ENCODE data around the gene SIPA1.

SIPA1 gene

DNA sequence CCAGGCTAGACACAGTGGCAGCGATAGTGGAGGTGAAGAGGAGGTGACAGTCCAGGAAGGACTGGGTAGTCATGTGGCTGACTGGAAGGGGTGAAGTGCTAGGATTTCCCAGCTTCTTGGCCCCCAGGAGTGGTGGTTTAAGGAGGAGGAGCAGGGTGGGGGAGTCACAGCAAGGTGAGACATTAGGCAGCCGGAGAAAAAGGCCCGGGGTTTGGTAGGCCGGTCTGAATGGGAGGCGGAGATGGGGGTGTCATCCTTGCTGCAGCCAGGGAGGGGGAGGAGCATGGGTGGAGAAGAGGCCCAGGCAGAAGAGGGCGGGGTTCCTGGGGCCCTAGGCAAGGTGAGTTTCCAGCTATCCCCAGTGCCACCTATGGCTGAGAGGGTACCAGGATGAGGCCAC is 6.1 kb downstream of the SIPA1 start:
- DNase-seq (ENCODE audit: low spot score): no peak

DNA sequence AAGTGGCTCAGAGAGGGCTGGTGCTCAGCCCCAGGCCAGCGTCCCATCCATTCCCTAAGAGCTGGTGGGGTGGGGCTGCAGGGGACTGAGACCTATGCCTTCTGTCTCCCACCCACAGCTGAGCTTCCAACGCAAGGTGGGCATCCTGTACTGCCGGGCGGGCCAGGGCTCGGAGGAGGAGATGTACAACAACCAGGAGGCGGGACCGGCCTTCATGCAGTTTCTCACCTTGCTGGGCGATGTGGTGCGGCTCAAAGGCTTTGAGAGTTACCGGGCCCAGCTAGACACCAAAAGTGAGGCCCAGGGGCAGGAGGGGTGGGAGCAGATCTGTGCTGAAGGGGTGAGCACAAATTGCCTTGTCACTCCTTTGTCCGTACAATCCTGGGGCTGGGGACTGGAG is 6.9 kb downstream of the SIPA1 start:
- no peak for DNase-seq (ENCODE audit: low spot score)

DNA sequence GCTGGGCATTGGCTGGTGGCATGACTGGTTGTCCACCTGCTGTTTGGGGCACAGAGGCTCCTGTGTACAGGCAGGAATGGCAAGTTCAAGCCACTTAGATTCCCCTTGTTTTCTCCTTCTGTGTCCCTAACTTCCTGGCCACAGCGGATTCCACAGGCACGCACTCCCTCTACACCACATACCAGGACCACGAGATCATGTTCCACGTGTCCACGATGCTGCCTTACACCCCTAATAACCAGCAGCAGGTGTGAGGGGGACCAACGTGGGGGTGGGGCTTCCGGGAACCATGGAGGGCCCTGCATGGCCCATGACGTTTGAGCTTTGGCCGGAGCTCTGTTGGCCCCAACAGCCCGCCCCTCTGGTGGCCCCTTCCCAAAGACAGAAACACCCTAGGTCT is 7.8 kb downstream of the SIPA1 start:
- no peak for DNase-seq (ENCODE audit: low spot score)

DNA sequence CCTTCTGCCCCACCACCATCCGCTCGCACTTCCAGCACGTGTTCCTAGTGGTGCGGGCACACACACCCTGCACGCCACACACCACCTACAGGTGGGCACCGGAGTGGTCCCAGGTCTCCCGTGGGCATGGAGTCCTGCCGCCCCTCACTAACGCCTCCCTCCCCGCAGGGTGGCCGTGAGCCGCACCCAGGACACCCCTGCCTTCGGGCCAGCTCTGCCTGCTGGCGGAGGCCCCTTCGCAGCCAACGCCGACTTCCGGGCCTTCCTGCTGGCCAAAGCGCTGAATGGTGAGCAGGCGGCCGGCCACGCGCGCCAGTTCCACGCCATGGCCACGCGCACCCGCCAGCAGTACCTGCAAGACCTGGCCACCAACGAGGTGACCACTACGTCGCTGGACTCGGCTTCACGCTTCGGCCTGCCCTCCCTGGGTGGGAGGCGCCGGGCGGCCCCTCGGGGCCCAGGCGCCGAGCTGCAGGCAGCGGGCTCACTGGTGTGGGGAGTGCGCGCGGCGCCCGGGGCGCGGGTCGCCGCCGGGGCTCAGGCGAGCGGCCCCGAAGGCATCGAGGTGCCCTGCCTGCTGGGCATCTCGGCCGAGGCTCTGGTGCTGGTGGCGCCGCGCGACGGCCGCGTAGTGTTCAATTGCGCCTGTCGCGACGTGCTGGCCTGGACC is 8.5 kb downstream of the SIPA1 start:
- no peak for DNase-seq (ENCODE audit: low spot score)

DNA sequence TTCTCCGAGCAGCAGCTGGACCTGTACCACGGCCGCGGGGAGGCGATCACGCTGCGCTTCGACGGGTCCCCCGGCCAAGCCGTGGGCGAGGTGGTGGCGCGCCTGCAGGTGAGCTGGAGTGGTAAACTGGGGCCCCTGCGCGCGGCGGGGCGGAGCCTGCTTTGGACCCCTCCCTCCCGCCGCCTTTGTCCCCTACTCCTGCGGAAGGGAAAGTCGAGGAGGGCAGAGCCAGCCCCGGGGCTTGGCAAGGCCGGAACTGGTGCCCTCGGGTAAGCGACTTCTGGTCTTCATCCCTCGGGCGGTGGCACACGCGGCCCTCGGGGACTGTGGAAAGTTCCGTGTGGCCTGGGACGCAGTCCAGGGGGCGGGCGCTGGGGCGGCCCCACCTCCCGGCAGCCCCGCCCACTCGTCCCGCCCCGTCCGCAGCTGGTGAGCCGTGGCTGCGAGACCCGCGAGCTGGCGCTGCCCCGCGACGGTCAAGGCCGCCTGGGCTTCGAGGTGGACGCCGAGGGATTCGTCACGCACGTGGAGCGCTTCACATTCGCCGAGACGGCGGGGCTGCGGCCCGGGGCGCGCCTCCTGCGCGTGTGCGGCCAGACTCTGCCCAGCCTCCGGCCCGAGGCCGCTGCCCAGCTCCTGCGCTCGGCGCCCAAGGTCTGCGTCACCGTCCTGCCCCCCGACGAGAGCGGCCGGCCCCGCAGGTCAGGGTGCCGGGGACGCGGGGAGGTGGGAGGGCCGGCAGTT is 9.2 kb downstream of the SIPA1 start:
- no peak for DNase-seq (ENCODE audit: low spot score)

DNA sequence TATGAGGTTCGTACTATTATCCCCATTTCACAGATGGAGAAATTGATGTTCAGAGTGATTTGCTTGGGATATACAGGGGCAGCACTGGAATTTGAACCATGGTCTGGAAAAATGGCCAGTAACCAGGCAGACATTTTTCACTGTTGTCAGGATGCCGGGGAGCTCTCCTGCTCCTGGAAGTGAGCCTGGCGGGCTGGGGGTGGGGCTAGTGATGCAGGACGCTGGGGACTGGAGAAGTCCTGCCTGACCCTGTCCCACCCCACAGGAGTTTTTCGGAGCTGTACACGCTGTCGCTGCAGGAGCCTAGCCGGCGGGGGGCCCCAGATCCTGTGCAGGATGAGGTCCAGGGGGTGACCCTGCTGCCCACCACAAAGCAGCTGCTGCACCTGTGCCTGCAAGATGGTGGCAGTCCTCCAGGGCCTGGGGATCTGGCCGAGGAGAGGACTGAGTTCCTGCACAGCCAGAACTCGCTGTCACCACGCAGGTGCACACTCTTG is 11.1 kb downstream of the SIPA1 start:
- no peak for DNase-seq (ENCODE audit: low spot score)

DNA sequence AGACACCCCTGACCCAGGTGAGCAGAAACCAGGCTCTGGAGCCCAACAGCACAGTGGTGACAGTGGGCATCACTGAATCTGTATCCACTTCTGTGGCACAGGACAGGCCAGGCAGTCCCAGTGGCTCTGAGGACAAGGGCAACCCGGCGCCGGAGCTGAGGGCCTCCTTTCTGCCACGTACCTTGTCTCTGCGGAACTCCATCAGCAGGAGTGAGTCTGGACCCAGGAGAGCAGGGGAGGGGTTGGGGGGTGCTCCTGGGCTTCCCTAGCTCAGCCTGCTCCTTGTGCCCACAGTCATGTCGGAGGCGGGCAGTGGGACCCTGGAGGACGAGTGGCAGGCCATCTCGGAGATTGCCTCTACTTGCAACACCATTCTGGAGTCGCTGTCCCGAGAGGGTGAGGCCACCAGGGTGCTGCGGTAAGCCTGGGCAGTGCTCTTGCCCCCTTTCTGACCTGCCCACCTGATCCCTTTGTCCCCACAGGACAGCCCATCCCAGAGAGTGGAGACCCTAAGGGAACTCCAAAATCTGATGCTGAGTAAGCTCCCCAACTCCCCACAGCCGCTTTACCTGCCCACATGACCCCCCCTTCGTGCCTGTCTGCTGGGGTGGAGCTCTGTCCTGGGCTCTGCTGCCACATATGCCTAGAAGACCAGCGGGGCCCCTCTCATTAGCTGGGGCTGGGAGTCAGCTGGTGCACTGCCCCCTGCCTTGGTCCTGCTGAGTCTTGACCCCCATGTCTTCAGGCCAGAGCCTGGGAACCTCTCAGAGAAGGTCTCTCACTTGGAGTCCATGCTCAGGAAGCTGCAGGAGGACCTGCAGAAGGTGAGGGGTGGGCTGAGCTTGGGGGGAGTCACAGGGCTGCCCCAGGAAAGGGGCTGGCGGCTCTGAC is 12.0 kb downstream of the SIPA1 start:
- DNase-seq (ENCODE audit: low spot score): no peak

DNA sequence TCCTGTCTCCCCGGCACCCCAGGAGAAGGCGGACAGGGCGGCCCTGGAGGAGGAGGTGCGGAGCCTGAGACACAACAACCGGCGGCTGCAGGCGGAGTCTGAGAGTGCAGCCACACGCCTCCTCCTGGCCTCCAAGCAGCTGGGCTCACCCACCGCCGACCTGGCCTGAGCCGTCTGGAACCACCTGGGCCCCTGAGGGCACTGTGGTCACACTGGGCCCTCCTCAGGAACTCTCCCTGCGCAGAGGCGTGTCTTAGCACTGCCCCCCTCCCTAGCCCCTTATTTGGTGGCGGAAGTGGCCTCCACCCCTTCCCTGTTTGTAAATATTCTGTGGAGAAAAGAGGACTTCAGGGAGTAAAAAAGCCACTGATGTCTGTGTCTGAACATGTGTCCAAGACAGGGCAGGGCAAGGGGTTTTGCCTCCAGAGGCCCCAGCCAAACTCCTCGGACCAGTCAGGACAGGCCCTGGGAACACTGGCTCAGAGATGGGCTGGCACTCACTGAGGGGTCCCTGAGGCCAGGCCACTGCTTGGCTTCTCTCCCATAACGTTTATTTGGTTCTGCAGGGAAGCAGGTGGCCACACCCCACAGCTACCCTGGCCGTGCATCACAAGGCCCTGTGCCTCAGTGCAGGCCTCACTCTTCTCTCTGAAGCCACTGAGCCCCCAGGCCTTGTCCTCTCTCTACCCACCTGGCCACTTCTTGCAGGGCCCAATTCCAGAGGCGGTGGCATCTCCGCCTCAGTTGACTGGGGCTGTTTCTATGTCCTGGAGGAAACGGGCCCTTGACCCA is 12.8 kb downstream of the SIPA1 start:
- DNase-seq (ENCODE audit: low spot score): no peak

DNA sequence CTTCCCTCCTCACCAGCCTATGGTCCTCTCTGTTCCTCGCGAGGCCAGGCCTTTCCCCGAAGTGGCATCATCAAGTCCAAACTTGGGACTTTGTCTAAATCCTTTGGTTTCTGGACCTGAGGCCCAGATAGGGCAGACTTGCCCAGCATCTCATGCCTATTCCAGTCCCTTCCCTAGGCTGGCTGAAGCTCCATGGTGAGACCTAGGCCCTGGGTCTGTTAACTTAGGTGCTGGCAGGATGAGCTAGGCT is 13.4 kb downstream of the SIPA1 start:
- no peak for DNase-seq (ENCODE audit: low spot score)

DNA sequence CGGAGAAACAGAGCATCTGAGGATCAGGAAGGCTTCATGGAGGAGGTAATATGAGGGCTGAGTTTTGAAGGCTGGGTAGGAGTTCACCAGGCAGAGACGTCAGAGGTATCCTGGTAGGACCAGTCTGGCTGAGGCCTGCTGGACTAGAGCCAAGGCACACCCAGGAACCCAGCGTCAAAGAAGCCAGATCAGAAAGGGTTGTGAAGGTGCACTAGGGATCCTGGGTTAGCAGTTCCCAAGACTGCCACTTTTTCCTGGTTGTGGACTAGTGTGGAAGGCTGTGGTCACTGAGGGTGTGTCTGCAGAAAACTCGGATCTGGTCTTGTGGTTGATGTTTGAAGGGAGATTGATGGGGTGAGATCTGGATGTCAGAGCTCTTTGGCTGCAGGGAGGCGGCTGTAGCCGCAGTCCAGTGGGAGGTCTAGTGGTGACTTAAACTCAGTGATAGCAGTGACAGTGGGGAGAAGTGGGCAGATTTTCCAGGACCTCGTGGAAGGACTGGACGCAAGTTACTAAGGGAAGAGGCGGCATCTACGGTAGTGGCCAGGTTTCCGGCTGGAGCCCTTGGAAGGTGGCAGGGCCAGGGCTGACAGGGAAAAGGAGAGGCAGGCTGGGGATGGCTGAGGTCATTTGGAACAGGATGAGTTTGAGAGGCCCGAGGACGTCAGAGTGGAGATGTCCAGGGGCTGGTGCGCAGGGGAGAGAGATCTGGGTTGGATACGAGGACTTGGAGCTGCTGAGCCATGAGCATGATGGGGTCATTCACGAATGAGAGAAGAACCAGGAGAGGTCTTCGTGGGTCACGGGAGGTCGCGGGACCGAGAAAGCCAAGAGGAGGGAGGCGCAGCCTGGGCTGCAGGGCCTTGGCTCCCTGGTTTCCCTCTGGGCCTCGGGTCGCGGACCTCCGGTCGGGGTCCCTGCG is 13.9 kb downstream of the SIPA1 start:
- DNase-seq (ENCODE audit: low spot score): no peak

DNA sequence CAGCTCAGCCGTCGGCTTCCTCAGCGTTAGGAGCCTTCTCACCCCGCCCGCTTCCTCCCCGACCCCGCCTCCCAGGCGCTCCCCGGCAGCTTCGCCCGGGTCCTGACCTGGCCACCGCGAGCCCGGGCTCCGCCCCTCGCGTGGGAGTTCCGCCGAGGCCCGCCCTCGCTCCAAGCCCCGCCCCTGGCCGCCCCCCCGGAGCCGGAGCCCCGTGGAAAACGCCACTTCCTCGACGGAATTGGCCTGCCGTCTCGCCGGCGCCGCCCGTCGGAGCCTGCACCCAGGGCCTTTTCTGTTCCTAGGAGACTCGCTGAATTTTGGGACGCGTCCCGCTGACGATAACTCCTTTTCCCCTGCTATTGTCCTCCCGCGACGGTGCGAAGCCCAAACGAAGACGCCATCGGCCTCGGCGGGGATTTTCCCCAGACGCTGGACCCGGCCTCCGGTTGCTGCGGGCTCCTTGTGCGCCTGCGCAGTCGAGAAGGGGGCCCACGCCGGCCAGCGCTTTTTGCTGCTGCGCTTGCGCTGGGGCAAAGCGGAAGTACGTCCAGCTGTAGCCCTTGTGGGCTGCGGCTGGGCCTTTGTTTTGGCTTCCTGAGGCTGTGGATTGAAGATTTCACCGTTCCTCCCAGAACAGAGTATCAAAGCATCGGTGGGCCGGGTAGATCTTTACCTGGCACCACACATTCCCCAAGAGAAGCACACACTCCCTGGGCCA is 14.8 kb downstream of the SIPA1 start:
- peak; percentile 98 for DNase-seq (ENCODE audit: low spot score)

DNA sequence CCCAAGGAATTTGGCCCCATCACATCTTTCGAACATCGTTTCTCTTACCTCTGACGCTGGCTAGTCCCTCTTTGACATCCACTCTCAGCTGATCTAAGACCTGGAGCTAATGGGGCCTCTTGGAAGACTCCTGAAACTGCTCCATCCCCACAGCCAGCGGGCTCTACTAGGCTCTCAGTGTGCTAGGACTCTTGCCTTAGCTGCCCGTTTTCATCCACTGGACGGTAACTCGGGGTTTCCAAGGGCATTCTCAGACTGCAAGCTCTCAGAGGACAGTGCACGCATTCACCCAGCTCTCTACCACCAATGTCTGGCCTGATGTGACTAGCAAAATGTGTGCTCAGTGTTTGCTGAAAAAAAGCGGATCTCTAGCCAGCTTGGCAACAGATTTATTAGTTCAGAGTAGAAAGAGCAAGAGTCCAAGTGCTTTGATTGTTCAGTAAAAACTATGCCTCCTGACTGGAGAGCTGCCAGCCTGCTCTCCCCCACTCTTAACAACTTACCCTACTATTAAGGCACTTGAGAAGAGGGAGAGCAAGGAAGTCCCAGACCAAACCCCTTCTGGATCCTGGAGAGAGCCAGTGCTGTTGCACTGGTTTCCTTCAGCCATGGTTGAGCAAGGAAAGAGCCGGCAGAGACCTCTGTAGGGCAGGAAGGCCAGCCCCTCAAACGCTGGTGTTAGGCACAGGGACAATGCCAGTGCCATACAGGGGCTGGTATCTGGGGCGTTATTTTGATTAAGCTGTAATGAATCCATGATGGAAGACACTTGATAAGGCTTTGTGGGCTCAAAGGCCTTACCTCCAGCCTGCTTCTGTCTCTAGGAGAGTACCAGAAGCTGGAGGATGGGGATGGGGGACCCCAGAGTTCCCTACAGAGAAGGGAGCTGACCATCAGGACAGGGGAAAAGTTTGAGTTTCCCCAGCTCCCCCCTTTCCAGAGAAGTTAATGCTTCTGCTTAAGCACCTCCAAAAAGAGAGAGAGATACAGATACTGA is 15.6 kb downstream of the SIPA1 start:
- no peak for DNase-seq (ENCODE audit: low spot score)

DNA sequence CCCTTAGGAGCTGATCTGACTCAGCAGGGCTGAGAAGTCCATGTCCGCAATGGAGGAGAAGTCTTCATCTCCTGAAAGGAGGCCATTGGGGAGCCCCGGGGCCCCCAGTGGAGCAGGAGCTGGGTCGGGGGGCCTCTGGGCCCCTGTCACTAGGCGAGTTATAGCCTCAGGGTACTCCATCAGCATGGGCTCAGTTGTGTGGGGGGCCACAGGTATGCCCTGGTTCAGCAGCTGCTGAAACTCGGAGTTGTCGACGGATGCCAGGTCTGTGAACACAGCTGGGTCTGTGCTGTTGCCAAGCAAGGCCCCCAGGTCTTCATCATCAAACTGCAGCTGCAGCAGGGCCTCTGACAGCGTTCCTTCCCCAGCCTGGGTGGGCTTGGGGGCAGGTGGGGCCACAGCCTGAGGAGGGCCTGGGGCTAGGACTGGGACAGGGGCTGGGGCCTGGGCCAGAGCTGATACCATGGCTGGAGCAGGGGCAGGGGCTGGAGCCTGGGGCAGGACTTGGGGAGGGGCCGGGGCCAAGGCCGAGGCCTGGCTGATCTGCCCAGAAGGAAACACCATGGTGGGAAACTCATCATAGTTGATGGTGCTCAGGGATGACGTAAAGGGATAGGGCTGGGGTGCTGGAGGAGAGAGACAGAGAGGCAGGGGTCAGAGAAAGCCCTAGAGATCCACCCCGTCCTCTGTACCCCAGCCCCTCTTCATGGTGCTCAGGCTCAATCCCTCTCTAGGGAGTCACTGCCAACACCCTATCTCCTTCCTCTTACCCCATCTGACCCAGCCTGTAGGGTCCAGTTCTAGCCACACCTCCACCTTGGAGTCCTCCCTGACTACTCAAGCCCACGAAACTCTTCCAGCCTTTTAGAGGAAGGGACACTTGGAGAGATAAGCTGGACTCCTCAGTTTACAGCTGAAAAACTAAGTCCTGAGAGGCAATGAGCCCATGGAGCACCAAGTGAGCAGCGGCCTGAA is 16.8 kb downstream of the SIPA1 start:
- no peak for DNase-seq (ENCODE audit: low spot score)

DNA sequence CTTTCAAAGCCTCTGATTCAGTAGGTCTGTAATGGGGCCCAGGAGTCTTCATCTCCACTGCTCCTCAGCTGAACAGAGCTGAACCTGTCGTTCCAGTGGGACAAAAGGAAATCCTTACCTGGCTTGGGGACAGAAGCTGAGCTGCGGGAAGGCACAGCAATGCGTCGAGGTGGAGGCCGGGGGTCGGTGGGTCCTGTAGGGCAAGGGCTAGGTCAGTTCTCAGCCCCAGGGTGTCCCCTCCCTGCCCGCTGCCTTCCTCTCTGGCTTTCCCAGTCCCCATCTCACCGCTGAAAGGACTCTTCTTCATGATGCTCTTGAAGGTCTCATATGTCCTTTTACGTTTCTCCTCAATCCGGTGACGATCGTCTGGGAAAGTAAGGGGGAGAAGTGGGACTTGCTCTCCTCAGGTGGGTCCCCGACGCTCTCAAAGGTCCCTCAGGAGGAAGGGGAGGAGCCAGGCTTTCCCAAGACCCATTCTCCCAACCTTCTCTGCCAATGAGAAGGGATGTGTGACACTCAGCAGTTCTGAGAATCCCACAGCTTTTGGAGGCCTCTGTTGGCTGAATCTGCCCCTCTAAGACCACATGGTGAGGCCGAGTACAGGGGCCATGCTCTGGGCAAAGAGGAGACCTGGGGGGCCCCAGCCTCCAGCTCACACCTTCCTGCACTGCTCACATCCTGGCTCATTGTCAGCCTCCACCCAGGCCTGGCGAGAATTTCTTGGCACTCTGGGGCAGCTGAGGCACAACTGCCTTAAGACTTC is 17.9 kb downstream of the SIPA1 start:
- no peak for DNase-seq (ENCODE audit: low spot score)

DNA sequence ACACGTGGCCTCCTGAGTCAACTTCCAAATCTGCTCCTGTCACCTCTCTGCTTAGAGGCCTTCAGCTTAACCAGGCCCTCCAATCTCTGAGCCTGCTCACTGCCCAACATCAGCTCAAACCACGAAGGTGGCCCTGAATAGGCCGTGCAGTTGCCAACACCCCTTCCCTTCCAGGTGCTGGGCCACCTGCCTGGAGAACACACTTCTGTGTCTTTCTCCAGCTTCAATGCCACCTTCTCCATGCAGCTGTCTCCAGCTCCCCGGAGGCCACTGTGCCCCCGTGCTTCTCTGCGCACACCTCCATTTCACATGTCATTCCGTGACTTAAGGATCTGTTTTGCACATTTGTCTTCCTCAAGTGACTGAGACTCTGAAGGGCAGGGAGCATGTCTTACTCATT is 19.5 kb downstream of the SIPA1 start:
- no peak for DNase-seq (ENCODE audit: low spot score)

DNA sequence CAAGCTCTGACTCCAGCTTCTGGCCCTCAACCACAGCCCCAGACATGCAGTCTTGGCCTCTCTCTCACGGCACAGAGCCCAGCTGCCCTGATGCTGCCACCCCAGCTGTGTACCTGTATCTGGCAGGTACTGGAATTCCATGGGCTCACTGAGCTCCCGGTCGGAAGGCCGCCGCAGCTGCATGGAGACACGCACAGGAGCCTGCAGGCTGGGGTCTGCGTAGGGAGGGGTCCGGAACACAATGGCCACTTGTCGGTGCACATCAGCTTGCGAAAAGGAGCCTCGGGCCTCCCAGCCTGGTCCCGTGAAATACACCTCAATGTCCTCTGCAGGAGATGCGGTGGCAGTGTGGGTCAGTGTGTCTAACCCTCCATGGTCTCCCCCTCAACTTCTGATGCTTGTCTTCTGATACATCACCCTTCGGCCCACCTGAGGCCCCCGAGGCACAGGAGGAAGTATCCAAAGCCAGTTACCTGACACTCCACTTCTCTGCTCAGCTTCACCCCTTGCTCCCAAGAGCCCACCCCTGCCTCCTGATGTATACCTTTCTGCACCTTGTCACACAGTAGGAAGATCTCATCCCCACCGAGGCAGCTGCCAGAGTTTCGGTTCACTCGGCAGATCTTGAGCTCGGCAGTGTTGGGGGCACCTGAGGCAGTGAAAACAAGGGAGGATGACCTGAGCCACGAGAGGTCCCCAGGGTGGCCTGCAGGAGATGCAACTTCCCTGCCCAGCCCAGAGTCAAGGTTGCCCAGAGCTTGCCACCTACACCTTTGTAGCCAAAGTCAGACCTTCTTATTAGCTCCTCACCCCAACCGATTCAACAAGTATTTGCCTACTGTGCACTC is 20.5 kb downstream of the SIPA1 start:
- DNase-seq (ENCODE audit: low spot score): no peak

Measured in germinal center (tissue), 1 donor.